ENCODE data around the gene TAF7.

DNA sequence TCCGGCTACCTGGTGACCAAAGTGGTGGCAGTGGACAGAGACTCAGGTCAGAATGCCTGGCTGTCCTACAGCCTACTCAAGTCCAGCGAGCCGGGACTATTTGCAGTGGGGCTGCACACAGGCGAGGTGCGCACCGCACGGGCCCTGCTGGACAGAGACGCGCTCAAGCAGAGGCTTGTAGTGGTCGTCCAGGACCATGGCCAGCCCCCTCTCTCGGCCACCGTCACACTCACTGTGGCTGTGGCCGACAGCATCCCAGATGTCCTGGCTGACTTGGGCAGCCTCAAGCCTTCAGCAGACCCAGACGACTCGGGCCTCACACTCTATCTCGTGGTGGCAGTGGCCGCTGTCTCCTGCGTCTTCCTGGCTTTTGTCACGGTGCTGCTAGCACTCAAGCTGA, 36.4 kb upstream of the TAF7 start:
- no peak for TF ChIP-seq POLR2A (IDR thresholded peaks at IDR 0.05)
- TF ChIP-seq, protein P1, sequence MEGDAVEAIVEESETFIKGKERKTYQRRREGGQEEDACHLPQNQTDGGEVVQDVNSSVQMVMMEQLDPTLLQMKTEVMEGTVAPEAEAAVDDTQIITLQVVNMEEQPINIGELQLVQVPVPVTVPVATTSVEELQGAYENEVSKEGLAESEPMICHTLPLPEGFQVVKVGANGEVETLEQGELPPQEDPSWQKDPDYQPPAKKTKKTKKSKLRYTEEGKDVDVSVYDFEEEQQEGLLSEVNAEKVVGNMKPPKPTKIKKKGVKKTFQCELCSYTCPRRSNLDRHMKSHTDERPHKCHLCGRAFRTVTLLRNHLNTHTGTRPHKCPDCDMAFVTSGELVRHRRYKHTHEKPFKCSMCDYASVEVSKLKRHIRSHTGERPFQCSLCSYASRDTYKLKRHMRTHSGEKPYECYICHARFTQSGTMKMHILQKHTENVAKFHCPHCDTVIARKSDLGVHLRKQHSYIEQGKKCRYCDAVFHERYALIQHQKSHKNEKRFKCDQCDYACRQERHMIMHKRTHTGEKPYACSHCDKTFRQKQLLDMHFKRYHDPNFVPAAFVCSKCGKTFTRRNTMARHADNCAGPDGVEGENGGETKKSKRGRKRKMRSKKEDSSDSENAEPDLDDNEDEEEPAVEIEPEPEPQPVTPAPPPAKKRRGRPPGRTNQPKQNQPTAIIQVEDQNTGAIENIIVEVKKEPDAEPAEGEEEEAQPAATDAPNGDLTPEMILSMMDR (IDR thresholded peaks at IDR 0.05) = no peak

Data from stomach (tissue), 4 donors.